Thyroid gland (tissue), 4 donors: ENCODE measurements around the gene RRN3. TPM values are rescaled to one million over a fixed set of nuclear protein-coding genes. Genes with fewer than 3 reads are reported as not detected.

ENCODE experiments used
- DNase-seq, 2 donors: peaks; one replicate each; pipeline ENCODE4 v3.0.0-alpha.2; 2019
- H3K27ac ChIP-seq, 3 donors: fragments of 200-600 bp; sonication (generic); 1 replicate in 2 of 3; 2 replicates in 1 of 3; pipeline ENCODE4 v1.5.1; 2016 to 2019; ENCODE audit warnings: mild to moderate bottlenecking in 1 of 3, moderate library complexity in 1 of 3
- H3K27me3 ChIP-seq: fragments of 200-600 bp; sonication (generic); one replicate; pipeline ENCODE4 v1.5.1; 2019
- H3K36me3 ChIP-seq, 2 donors: fragments of 200-600 bp; sonication (generic); one replicate each; pipeline ENCODE4 v1.5.1; 2016 to 2019
- H3K4me1 ChIP-seq, 2 donors: fragments of 200-600 bp; sonication (generic); one replicate each; pipeline ENCODE4 v1.5.1; 2017 to 2019
- H3K4me3 ChIP-seq, 3 donors: fragments of 200-600 bp; sonication (generic); replicated peaks in 1 of 3; 1 replicate in 2 of 3; 2 replicates in 1 of 3; pipeline ENCODE4 v1.5.1; 2016; ENCODE audit warnings: mild to moderate bottlenecking in 1 of 3
- H3K9me3 ChIP-seq: fragments of 200-600 bp; sonication (generic); one replicate; pipeline ENCODE4 v1.5.1; 2017
- CTCF ChIP-seq, 6 experiments: fragments of 200-600 bp in 3 of 6; fragments of 450-650 bp in 3 of 6; sonication (generic) in 3 of 6; IDR thresholded peaks; one replicate each; pipeline ENCODE4 v1.5.1; 2016 to 2019; ENCODE audit warnings: antibody characterized with exemption in 6 of 6, mild to moderate bottlenecking in 2 of 6, inconsistent platforms in 1 of 6, moderate library complexity in 1 of 6
- POLR2A ChIP-seq, 2 donors: fragments of 450-650 bp; IDR thresholded peaks; one replicate each; pipeline ENCODE4 v1.6.1; 2017; ENCODE audit warnings: antibody characterized with exemption in 2 of 2, mild to moderate bottlenecking in 2 of 2, moderate library complexity in 1 of 2
- WGBS, 2 donors: methylation state at CpG; one replicate each; pipeline ENCODE4 v1.1.5; 2017; 5-methylcytosine and 5-hydroxymethylcytosine counted together
- intact Hi-C: fragments of 100-400 bp; cut with DNase I; formaldehyde crosslinking; loops from one replicate; pipeline ENCODE4 v1.15.1; 2023
- total RNA-seq, 4 donors: library from RNA; depleted of rRNA; stranded (reverse); fragments of >200 nt; gene quantifications; one replicate each; pipeline ENCODE4 v1.2.3, GENCODE V29; 2016

Gene RRN3
- total RNA-seq, 4 donors from 2014 or later: 27.7 to 31.8 (median 30.7) TPM

GRCh38 chr16:15038689-15039088, 55.4 kb downstream of the RRN3 start:
- Histone ChIP-seq H3K4me1 (peaks cover 0 to 7% of the 10 kb centered on the region in 2 donors), H3K9me3 (no peaks in the 10 kb centered on the region), H3K36me3 (peaks cover 71% of the 10 kb centered on the region in 2 donors), H3K27ac (no peak overlapping the region), H3K27me3 (no peaks in the 10 kb centered on the region), H3K4me3 (no peak overlapping the region)
- TF ChIP-seq CTCF (IDR thresholded peaks at IDR 0.05) (no peak), POLR2A (IDR thresholded peaks at IDR 0.05) (no peak)
- 87 to 92% methylated on average over 7 to 9 of the region's 9 CpGs for WGBS, 2 donors
- no peak for DNase-seq
- intact Hi-C loops: no loop called here

GRCh38 chr16:15037745-15038144, 56.3 kb downstream of the RRN3 start:
- no peaks in the 10 kb centered on the region for H3K27me3 ChIP-seq
- H3K4me1 ChIP-seq: peaks cover 0 to 7% of the 10 kb centered on the region in 2 donors
- TF ChIP-seq CTCF (IDR thresholded peaks at IDR 0.05) (no peak), POLR2A (IDR thresholded peaks at IDR 0.05) (no peak)
- WGBS, 2 donors: 91 to 96% methylated on average over 4 of the region's 4 CpGs
- intact Hi-C loops: no loop called here
- H3K36me3 ChIP-seq: peaks cover 76 to 81% of the 10 kb centered on the region in 2 donors
- H3K27ac ChIP-seq: no peak overlapping the region
- no peak overlapping the region for H3K4me3 ChIP-seq
- no peaks in the 10 kb centered on the region for H3K9me3 ChIP-seq
- no peak for DNase-seq

DNA sequence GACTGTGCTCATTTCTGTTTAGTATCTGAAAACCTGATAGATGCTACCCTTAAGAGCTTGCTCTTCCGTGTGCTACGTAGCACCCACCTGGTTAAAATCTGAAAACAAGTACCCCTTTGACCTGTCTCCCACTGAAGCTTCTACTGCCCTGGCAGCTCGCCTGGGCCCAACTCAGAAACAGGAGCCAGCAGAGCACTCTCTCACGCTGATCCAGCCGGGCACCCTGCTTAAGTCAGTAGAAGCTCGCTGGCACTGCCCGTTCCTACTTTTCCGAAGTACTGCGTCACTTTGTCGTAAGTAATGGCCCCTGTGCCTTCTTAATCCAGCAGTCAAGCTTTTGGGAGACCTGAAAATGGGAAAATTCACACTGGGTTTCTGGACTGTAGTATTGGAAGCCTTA, 57.1 kb downstream of the RRN3 start:
- intact Hi-C loops: no loop called here
- no peaks in the 10 kb centered on the region for H3K9me3 ChIP-seq
- H3K27me3 ChIP-seq: no peaks in the 10 kb centered on the region
- 90 to 94% methylated on average over 10 of the region's 10 CpGs for WGBS, 2 donors
- no peak for DNase-seq
- no peak overlapping the region for H3K27ac ChIP-seq
- TF ChIP-seq CTCF (IDR thresholded peaks at IDR 0.05): no peak
- TF ChIP-seq POLR2A (IDR thresholded peaks at IDR 0.05): no peak
- H3K36me3 ChIP-seq: peaks cover 83 to 88% of the 10 kb centered on the region in 2 donors
- H3K4me1 ChIP-seq: peaks cover 0 to 7% of the 10 kb centered on the region in 2 donors
- no peak overlapping the region for H3K4me3 ChIP-seq

GRCh38 chr16:15035163-15035729, 58.8 kb downstream of the RRN3 start:
- H3K4me1 ChIP-seq: no peaks in the 10 kb centered on the region
- no peak for DNase-seq
- H3K36me3 ChIP-seq: peaks cover 78 to 88% of the 10 kb centered on the region in 2 donors
- no peak overlapping the region for H3K4me3 ChIP-seq
- TF ChIP-seq POLR2A (IDR thresholded peaks at IDR 0.05) (no peak), CTCF (IDR thresholded peaks at IDR 0.05) (no peak)
- no peak overlapping the region for H3K27ac ChIP-seq
- intact Hi-C loops: no loop called here
- H3K9me3 ChIP-seq: no peaks in the 10 kb centered on the region
- H3K27me3 ChIP-seq: no peaks in the 10 kb centered on the region
- WGBS, 2 donors: 80 to 82% methylated on average over 14 to 15 of the region's 15 CpGs

DNA sequence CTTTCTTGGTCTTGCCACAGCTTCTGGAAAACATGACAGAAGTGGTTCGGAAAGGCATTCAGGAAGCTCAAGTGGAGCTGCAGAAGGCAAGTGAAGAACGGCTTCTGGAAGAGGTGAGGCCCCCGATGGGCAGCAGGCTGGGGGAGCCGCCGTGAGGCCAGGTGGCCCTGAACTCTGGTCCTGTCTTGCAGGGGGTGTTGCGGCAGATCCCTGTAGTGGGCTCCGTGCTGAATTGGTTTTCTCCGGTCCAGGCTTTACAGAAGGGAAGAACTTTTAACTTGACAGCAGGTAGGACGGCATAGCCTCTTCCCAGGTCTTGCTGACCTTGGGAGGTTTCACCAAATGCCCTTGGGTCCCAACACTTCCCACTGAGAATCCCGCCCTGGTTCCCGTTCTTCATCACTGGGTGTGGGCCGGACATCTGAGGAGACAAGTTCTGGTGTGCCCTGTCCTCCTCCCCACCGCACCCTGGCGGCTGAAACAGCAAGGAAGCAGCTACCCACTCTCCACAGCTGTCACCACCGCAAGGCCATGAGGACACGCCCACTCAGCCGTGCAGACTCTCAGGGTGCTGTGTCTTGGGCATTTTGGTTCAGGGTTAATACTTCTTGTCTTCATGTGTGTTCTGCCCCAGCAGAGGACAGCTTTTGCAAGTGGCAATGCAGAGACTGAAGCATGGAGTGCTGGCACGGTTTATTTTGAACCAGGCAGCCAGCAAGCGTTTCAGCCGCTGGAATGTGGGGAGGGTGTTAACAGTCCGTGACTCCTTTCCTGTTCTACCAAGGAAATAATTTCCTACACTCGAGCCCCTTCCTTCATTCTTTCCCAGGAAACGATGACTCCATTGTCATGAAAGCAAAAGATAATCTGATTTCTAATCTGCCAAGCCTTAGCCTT, 59.6 kb downstream of the RRN3 start:
- Histone ChIP-seq H3K4me3 (no peak overlapping the region), H3K27me3 (no peaks in the 10 kb centered on the region), H3K9me3 (no peaks in the 10 kb centered on the region), H3K4me1 (no peaks in the 10 kb centered on the region), H3K36me3 (peaks cover 75 to 80% of the 10 kb centered on the region in 2 donors), H3K27ac (no peak overlapping the region)
- 80 to 81% methylated on average over 20 to 23 of the region's 23 CpGs for WGBS, 2 donors
- intact Hi-C loops: no loop called here
- TF ChIP-seq CTCF (IDR thresholded peaks at IDR 0.05): no peak
- no peak for TF ChIP-seq POLR2A (IDR thresholded peaks at IDR 0.05)
- DNase-seq: no peak
